Tibial nerve (tissue), 4 donors: ENCODE results near the gene RIPK4. TPM values are rescaled to one million over a fixed set of nuclear protein-coding genes. Genes with fewer than 3 reads are reported as not detected.

Experiments used
- DNase-seq, 2 donors: peaks; one replicate each; pipeline ENCODE4 v3.0.0-alpha.2; 2019; ENCODE audit warnings: low spot score in 2 of 2
- H3K27ac ChIP-seq, 4 donors: fragments of 200-600 bp; sonication (generic) in 3 of 4; one replicate each; pipeline ENCODE4 v1.5.1; 2017 to 2019; ENCODE audit warnings: mild to moderate bottlenecking in 1 of 4
- H3K27me3 ChIP-seq, 2 donors: fragments of 200-600 bp; sonication (generic) in 1 of 2; one replicate each; pipeline versions ENCODE4 v1.5.1 to v1.6.0; 2017 to 2019
- H3K36me3 ChIP-seq, 3 donors: fragments of 200-600 bp; sonication (generic); one replicate each; pipeline ENCODE4 v1.5.1; 2018 to 2019
- H3K4me1 ChIP-seq, 4 donors: fragments of 200-600 bp; sonication (generic) in 3 of 4; one replicate each; pipeline ENCODE4 v1.5.1; 2017 to 2019
- H3K4me3 ChIP-seq, 4 donors: fragments of 200-600 bp; sonication (generic) in 3 of 4; one replicate each; pipeline ENCODE4 v1.5.1; 2017 to 2019; ENCODE audit warnings: mild to moderate bottlenecking in 1 of 4, moderate library complexity in 1 of 4
- H3K9me3 ChIP-seq, 4 donors: fragments of 200-600 bp; sonication (generic) in 3 of 4; one replicate each; pipeline ENCODE4 v1.5.1; 2017 to 2019
- EP300 ChIP-seq, 2 donors: sonication (generic); formaldehyde crosslinking; IDR thresholded peaks; one replicate each; pipeline ENCODE4 v1.6.1; 2017; ENCODE audit warnings: antibody characterized with exemption in 2 of 2, mild to moderate bottlenecking in 1 of 2
- POLR2A ChIP-seq, 2 donors: fragments of 450-650 bp; IDR thresholded peaks; one replicate each; pipeline ENCODE4 v1.6.1; 2017; ENCODE audit warnings: antibody characterized with exemption in 2 of 2, mild to moderate bottlenecking in 2 of 2, moderate library complexity in 2 of 2
- WGBS, 2 donors: methylation state at CpG; one replicate each; pipeline ENCODE4 v1.1.5; 2018; 5-methylcytosine and 5-hydroxymethylcytosine counted together
- total RNA-seq, 4 donors: library from RNA; depleted of rRNA; stranded (reverse); fragments of >200 nt; gene quantifications; one replicate each; pipeline ENCODE4 v1.1.0, GENCODE V29; 2016
- TF ChIP-seq, protein P1 (sequence below), 5 experiments: fragments of 200-600 bp in 3 of 5; fragments of 450-650 bp in 2 of 5; sonication (generic) in 3 of 5; IDR thresholded peaks; one replicate each; pipeline ENCODE4 v1.5.1; 2016 to 2019; ENCODE audit warnings: antibody characterized with exemption in 5 of 5, mild to moderate bottlenecking in 3 of 5, moderate library complexity in 2 of 5

Gene RIPK4
- total RNA-seq, 4 donors from 2014 or later = 0.66 to 1.6 (median 1.2) TPM

DNA sequence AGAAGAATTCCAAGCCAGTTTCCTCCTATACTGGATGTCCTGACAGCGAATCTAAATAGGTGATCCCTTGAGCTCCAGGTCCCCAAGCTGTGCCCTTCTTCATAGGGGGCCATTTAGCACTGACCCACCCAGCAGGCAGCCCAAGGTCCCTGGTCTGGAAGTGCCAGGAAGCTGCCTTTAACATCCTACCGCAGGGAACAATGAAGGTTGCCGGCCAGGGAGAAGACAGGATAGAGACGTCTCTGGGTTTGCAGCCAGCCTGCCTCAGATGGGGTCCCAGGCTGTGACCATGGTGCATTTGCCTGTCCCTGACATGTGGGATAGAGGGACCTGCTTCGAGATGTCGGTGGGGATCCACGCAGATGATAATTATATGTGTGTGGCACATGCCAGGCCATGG lies 2.7 kb upstream of the RIPK4 start:
- Histone ChIP-seq H3K9me3 (no peaks in the 10 kb centered on the region), H3K27ac (no peak overlapping the region), H3K4me3 (no peak overlapping the region), H3K4me1 (peaks cover 0 to 33% (median 20%) of the 10 kb centered on the region in 4 donors), H3K36me3 (no peaks in the 10 kb centered on the region), H3K27me3 (peaks cover 3 to 98% of the 10 kb centered on the region in 2 donors)
- TF ChIP-seq EP300 (IDR thresholded peaks at IDR 0.05) = no peak
- TF ChIP-seq, protein P1, sequence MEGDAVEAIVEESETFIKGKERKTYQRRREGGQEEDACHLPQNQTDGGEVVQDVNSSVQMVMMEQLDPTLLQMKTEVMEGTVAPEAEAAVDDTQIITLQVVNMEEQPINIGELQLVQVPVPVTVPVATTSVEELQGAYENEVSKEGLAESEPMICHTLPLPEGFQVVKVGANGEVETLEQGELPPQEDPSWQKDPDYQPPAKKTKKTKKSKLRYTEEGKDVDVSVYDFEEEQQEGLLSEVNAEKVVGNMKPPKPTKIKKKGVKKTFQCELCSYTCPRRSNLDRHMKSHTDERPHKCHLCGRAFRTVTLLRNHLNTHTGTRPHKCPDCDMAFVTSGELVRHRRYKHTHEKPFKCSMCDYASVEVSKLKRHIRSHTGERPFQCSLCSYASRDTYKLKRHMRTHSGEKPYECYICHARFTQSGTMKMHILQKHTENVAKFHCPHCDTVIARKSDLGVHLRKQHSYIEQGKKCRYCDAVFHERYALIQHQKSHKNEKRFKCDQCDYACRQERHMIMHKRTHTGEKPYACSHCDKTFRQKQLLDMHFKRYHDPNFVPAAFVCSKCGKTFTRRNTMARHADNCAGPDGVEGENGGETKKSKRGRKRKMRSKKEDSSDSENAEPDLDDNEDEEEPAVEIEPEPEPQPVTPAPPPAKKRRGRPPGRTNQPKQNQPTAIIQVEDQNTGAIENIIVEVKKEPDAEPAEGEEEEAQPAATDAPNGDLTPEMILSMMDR (IDR thresholded peaks at IDR 0.05) = no peak
- TF ChIP-seq POLR2A (IDR thresholded peaks at IDR 0.05) = no peak
- WGBS, 2 donors = 49 to 51% methylated on average over 7 of the region's 7 CpGs
- DNase-seq = no peak

DNA sequence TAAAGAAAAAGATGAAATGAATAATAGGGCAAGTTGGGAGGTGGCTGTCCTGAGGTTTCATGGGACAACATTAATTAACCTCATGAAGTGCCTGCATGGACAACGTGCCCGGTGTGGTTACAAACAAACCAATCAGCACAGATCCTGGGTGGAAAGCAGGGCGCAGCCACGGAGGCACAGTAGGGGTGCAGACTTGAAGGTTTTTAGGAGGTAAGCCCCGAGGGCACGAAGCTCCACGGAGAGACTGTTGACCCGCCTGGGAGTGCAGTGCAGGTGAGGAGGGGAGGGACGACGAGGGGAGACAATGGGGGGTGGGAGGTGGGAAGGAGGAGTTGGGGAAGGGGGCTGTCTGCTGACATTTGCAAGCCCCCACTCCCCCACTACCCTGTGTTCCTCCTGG lies 2.3 kb upstream of the RIPK4 start:
- Histone ChIP-seq H3K9me3 (no peaks in the 10 kb centered on the region), H3K36me3 (no peaks in the 10 kb centered on the region), H3K4me3 (peak overlapping the region in 2 of 4 donors; percentile 16 to 28), H3K27ac (no peak overlapping the region), H3K27me3 (peaks cover 3 to 98% of the 10 kb centered on the region in 2 donors), H3K4me1 (peaks cover 0 to 33% (median 20%) of the 10 kb centered on the region in 4 donors)
- DNase-seq = no peak
- 21 to 22% methylated on average over 10 of the region's 10 CpGs for WGBS, 2 donors
- no peak for TF ChIP-seq POLR2A (IDR thresholded peaks at IDR 0.05)
- no peak for TF ChIP-seq EP300 (IDR thresholded peaks at IDR 0.05)
- TF ChIP-seq, protein P1 (IDR thresholded peaks at IDR 0.05) = no peak

DNA sequence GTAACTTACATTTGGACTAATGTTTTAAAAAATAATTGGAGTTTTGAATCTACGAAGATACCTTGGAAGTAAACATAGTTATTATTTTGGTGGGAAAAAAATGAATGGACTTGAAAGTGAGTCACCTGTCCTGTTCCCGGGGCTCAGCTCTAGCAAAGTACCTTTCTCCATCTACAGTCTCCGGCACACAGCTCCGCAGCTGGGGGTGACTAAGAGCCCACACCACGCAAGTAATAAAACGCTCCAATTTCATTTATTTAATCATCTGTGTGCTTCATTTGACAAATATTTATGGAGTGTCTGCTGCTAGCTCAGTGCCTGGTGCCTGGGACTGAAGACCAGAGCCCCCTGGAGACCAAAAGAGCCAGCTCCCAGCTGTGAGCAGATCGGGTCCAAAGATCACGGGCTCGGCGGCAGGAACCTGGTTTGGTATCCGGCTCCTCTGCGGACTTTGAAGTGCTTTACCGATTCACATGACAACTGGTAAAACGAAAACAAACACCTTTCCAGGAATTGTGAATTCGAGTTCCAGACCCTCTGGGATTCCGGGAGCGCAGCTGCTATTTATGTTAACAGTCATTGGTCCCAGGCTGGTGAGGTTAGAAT lies 1.7 kb upstream of the RIPK4 start:
- TF ChIP-seq, protein P1 (IDR thresholded peaks at IDR 0.05) = no peak
- 4 to 7% methylated on average over 17 of the region's 17 CpGs for WGBS, 2 donors
- Histone ChIP-seq H3K4me3 (peak overlapping the region in 2 of 4 donors; percentile 16 to 28), H3K4me1 (peaks cover 0 to 33% (median 20%) of the 10 kb centered on the region in 4 donors), H3K27me3 (peaks cover 3 to 99% of the 10 kb centered on the region in 2 donors), H3K9me3 (no peaks in the 10 kb centered on the region), H3K36me3 (no peaks in the 10 kb centered on the region), H3K27ac (no peak overlapping the region)
- no peak for DNase-seq

DNA sequence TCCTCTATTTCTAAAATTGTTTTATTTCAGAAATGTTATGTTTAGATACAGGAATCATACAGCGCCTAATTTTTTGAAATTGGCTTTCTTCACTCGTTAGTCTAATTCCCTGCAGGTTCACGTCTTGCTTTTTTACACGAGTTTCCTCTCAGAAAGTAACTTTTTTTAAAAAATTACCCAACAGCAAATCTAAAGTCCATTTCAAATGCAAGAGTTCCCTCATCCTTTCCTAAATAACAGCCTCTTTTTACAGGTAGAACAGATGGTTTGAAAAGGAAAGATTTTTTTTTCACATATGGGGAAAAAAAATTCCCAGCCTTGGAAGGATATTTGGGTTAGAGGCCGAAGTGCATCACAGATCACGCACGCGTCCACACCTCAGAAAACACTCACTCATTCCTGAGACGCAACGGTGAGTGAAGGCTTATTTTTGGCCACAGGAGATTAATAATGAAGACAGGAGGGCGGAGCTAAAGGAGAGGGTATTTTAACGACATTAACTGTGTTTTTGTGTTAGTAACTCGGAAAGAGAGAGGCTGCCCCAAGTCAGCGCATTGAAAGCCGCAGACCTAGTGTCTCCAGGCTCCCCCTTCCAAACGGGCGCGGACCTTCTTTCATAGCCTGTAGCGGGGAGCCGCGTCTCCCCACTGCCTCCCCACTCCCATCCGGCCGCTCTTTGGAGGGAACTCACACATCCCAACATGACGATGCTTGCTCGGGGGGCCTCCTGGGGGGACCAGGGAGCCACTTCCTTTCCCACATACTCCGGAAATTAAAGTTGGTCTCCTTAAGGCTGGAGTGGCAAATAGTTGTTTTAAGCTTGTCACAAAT lies 969 bp upstream of the RIPK4 start:
- Histone ChIP-seq H3K4me3 (peak overlapping the region in 2 of 4 donors; percentile 7 to 28), H3K27me3 (peaks cover 3 to 99% of the 10 kb centered on the region in 2 donors), H3K27ac (peak overlapping the region in 1 of 4 donors; percentile 14), H3K4me1 (peaks cover 0 to 33% (median 20%) of the 10 kb centered on the region in 4 donors), H3K36me3 (no peaks in the 10 kb centered on the region), H3K9me3 (no peaks in the 10 kb centered on the region)
- WGBS, 2 donors = 8 to 9% methylated on average over 26 of the region's 26 CpGs
- TF ChIP-seq EP300 (IDR thresholded peaks at IDR 0.05) (no peak), POLR2A (IDR thresholded peaks at IDR 0.05) (no peak)
- TF ChIP-seq, protein P1 (IDR thresholded peaks at IDR 0.05) = no peak
- no peak for DNase-seq
